Measurements from ENCODE around the gene SLC31A1. TPM values are rescaled to one million over a fixed set of nuclear protein-coding genes. Genes with fewer than 3 reads are reported as not detected.

SLC31A1 gene
- total RNA-seq, 2 donors from 2014 or later: 7.9 to 8.8 TPM

- DNase-seq (no peak), ATAC-seq (replicated peaks in 1 of 2) (no peak)
- H3K36me3 Mint-ChIP-seq (ENCODE audit: insufficient read depth in 2 of 2): no peaks in the 10 kb centered on the region
- no peaks in the 10 kb centered on the region for H3K27me3 Mint-ChIP-seq (ENCODE audit: low read depth)
- H3K9me3 Mint-ChIP-seq: no peaks in the 10 kb centered on the region
- H3K4me3 Mint-ChIP-seq: no peak overlapping the region
- H3K4me1 Mint-ChIP-seq (ENCODE audit: low read depth): peaks cover 5% of the 10 kb centered on the region
- no peak overlapping the region for H3K27ac Mint-ChIP-seq
These were observed 86.1 kb downstream of the SLC31A1 start for GRCh38 chr9:113307396-113307975.

- H3K36me3 Mint-ChIP-seq (ENCODE audit: insufficient read depth in 2 of 2): no peaks in the 10 kb centered on the region
- ATAC-seq (replicated peaks in 1 of 2) (peak in 1 of 2 donors; percentile 55), DNase-seq (peak; percentile 8 to 35)
- no peaks in the 10 kb centered on the region for H3K27me3 Mint-ChIP-seq (ENCODE audit: low read depth)
- H3K4me1 Mint-ChIP-seq (ENCODE audit: low read depth): peaks cover 5% of the 10 kb centered on the region
- H3K9me3 Mint-ChIP-seq: no peaks in the 10 kb centered on the region
- no peak overlapping the region for H3K27ac Mint-ChIP-seq
- H3K4me3 Mint-ChIP-seq: no peak overlapping the region
These were observed 88.0 kb downstream of the SLC31A1 start for GRCh38 chr9:113309204-113309813.

- H3K4me3 Mint-ChIP-seq: no peak overlapping the region
- ATAC-seq (replicated peaks in 1 of 2) (no peak), DNase-seq (no peak)
- no peaks in the 10 kb centered on the region for H3K27me3 Mint-ChIP-seq (ENCODE audit: low read depth)
- no peaks in the 10 kb centered on the region for H3K9me3 Mint-ChIP-seq
- H3K27ac Mint-ChIP-seq: no peak overlapping the region
- H3K4me1 Mint-ChIP-seq (ENCODE audit: low read depth): peaks cover 5% of the 10 kb centered on the region
- no peaks in the 10 kb centered on the region for H3K36me3 Mint-ChIP-seq (ENCODE audit: insufficient read depth in 2 of 2)
These were observed 89.2 kb downstream of the SLC31A1 start for GRCh38 chr9:113310538-113310937.

DNA sequence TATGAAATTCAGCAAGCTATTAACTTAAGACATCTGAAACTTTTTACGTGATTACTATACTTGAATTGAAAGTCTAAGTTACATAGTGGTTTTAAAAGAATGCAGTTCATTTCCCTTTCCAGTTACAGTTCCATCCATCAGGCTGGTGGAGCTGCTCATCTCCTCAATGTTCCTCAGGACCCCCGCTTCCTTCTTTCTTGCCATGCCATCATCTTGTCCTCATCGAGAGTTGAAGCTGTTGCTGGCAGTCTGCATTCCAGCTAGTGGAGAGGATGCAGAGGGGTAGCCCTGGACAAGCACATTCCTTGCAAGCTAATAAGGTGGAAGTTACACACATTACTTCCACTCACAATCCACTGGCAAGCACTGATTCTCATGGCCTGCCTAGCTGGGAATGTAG lies 90.6 kb downstream of the SLC31A1 start:
- Mint-ChIP-seq H3K9me3 (no peaks in the 10 kb centered on the region), H3K27me3 (ENCODE audit: low read depth) (no peaks in the 10 kb centered on the region), H3K4me3 (no peak overlapping the region), H3K36me3 (ENCODE audit: insufficient read depth in 2 of 2) (no peaks in the 10 kb centered on the region), H3K4me1 (ENCODE audit: low read depth) (peaks cover 5% of the 10 kb centered on the region), H3K27ac (no peak overlapping the region)
- ATAC-seq (replicated peaks in 1 of 2) (no peak), DNase-seq (no peak)

DNA sequence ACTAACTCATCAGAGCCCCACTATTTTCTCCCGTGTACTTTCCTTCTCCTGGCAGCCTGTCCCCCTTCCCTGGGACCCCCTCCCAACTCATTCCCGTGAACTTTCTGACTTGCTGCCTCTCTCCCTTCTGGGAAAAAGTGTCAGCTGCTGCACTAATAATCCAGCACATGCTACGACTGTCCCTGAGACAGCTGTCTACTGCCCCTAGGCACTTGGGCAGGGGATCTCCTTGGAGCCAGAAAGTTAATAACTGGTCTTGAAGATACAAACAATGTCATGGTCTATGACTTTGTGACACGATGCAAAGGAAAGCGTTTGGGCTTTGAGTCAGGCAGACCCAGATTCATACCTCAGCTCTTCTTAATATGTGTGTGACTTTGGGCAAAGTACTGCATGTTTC lies 91.9 kb downstream of the SLC31A1 start:
- Mint-ChIP-seq H3K4me1 (ENCODE audit: low read depth) (peaks cover 5% of the 10 kb centered on the region), H3K27ac (no peak overlapping the region), H3K4me3 (no peak overlapping the region)

More for the DNA sequence above, 91.9 kb downstream of the SLC31A1 start:
- Mint-ChIP-seq H3K9me3 (no peaks in the 10 kb centered on the region), H3K36me3 (ENCODE audit: insufficient read depth in 2 of 2) (no peaks in the 10 kb centered on the region), H3K27me3 (ENCODE audit: low read depth) (no peaks in the 10 kb centered on the region)
- no peak for DNase-seq
- ATAC-seq (replicated peaks in 1 of 2): no peak

Other genes starting within 250 kb of the SLC31A1 start
- gene ZNF883, start 209.4 kb upstream of the SLC31A1 start, total RNA-seq: under 1 TPM; 0.49 to 0.89 TPM
- 1 to 10 TPM; 1.2 to 2.1 TPM for gene ZFP37, start 164.8 kb upstream of the SLC31A1 start, total RNA-seq
- 1 to 10 TPM; 3.9 to 4.2 TPM for gene SLC31A2, start 70.5 kb upstream of the SLC31A1 start, total RNA-seq
- gene FKBP15, start 267 bp upstream of the SLC31A1 start, total RNA-seq: 10 to 100 TPM; 24.7 to 26.0 TPM
- gene CDC26, start 54.0 kb downstream of the SLC31A1 start, total RNA-seq: 10 to 100 TPM; 45.4 to 58.4 TPM
- 10 to 100 TPM; 34.0 to 49.0 TPM for gene PRPF4, start 54.1 kb downstream of the SLC31A1 start, total RNA-seq
- under 1 TPM; 0.34 to 0.69 TPM for gene RNF183, start 81.8 kb downstream of the SLC31A1 start, total RNA-seq
- gene WDR31, start 118.7 kb downstream of the SLC31A1 start, total RNA-seq: 1 to 10 TPM; 1.4 to 3.8 TPM
- gene BSPRY, start 128.0 kb downstream of the SLC31A1 start, total RNA-seq: 10 to 100 TPM; 14.3 to 20.2 TPM
- 10 to 100 TPM; 12.1 to 15.5 TPM for gene HDHD3, start 155.4 kb downstream of the SLC31A1 start, total RNA-seq
- 10 to 100 TPM; 27.5 to 34.7 TPM for gene ALAD, start 179.7 kb downstream of the SLC31A1 start, total RNA-seq
- gene POLE3, start 189.1 kb downstream of the SLC31A1 start, total RNA-seq: 10 to 100 TPM; 48.2 to 54.6 TPM
- 1 to 10 TPM; 1.1 to 1.3 TPM for gene C9orf43, start 189.2 kb downstream of the SLC31A1 start, total RNA-seq
- 10 to 100 TPM; 36.5 to 48.2 TPM for gene RGS3, start 242.2 kb downstream of the SLC31A1 start, total RNA-seq